T-helper 22 cell (primary cell): ENCODE results near the gene MESD.

Experiments used
- DNase-seq: peaks from one replicate; pipeline ENCODE4 v3.0.0-alpha.2; 2020; ENCODE audit warnings: low read depth

The MESD gene

DNA sequence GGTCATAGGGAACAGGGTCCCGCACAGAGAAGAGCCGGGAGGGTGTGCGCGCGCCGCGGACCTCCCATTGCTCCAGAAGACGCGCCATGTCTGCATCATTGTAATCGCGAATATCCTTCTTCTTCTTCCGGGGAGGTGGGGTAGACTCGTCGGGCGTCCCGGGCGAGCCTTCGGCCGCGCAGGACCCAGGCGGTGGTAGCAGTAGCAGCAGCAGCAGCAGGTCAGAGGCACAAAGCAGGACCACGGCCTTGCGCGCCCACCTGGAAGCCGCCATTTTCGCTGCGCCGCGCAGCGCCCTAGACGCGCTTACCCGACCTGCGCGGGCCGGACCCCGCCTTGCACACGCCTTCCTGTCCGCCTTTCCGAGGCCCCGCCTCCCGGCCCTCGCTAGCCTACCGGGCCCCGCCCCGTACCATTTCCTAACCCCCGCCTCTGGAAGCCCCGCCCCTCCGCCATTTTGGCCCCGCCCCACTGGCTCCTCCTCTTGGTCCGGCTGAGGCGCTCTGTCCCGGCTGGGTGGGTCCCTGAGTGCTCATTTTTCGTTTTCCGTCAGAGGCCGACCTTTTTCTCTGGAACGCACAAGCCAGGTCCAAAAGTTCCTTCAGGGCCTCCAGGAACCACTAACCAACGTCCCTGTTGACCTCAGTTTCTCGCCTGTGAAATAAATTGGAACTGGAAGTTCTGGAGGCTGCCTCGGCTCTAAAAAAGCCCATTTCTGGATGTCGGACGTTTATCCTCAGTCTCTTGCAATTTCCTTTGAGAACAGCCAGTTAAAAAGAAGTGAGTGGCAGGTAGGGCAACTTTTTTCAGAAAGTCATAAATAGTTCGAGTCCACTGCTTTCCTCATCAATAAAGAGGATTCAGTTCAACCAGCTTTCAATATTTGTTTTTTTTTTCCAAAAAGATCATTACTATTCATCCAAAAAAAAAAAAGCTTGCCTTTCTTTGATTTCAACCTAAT lies at the start of gene MESD:
TSS of gene MESD (minus strand) at position 302 of the 961 bp plus-strand sequence. CDS start at position 274, 28 bp downstream.
- DNase-seq, result peak; percentile 91

DNA sequence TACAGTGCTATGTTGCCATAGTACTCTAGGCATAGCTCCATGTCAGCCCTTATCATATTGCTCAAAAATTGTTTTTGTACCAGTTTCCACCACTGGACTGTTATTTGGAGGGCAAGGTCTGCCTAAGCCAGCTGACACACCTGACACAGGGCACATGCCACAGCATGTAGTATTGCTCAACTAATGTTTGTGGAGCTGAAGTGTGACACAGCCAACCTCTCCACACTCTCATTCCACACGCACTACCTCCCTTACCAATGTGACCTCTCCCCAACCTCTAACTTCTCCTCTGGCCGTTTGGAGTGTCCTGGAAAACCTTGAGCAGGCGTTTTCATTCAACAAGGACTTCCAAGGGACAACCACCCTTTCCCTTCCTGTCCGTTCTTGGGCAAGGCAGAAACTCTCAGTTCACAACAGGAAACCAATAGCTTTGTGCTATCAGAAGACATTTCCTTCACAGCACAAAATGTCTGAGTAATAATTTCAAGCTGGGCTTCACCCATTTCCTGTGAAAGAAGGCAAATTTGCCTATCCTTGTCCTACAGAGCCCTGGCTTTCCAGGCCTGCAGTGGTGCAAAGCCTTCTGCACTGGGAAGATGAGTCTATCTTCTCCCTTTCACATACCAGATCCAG lies 49.5 kb upstream of the MESD start:
- DNase-seq, result no peak

DNA sequence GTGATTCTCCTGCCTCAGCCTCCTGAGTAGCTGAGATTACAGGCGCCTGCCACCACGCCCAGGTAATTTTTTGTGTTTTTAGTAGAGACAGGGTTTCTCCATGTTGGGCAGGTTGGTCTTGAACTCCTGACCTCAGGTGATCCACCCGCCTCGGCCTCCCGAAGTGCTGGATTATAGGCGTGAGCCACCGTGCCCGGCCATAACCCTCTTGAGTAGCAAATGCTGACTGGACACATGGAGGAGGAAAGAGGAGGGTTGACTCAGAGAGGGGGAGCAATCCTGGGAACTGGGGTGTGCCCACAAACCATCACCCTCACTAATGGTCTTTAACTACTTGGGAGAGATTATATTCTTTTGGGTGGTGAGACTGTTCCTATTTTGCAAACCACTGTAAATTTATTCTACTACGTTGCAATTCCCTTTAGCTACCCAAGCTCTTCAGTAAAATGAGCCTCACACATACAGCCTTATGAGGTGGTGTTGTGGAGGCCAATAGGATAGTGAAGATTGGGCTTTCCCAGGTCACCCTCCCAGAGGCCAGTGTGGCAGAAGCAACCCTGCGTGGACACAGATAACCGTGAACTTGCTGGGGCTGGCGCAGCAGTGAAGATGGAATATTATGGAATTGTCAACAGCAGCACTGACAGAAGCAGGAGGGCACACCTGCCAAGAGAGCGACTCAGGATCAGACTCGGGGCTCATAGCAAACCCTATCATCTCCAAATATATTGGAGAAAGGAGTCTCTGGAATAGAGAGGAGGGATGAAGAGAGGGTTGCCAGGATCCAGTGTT lies 48.5 kb upstream of the MESD start:
- no peak for DNase-seq

DNA sequence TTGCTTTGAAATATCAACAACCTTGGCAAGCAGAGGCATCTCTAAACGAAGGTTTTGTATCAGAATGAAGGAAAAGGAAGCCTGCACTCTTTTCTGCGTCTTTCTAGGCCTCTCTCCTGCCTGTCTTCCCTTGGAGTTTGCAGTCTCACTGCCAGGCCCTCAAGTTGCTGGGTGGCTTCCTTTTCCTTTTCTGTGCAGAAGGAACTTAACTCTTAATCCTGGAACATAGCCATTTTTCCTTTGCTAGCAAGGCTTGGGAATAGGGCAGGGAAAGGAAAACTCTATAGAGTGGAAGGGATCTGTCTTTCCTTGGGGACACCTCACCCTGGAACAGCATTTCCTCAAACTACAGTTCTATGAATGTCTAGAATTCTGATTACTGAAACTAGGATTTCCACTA lies 43.9 kb upstream of the MESD start:
- DNase-seq, result no peak

DNA sequence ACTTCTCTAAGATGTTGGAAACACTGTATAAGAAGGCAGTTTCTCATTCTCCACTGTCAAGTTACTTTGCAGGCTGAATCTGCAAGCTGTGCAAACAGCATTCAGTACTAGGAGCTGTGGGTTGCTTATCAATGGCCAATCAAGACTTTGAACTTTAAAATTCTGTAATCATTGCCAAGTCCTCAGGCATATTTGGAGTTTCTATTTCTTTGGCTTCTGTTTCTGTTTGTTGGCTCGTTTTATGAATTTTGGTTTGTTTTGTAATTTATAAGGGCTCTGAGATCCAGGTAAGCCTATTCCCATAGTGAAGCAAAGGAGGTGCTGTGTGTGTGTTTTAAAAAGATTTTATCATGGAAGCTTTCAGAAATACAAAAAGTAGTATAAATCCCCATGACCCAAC lies 43.2 kb upstream of the MESD start:
- DNase-seq, result no peak

DNA sequence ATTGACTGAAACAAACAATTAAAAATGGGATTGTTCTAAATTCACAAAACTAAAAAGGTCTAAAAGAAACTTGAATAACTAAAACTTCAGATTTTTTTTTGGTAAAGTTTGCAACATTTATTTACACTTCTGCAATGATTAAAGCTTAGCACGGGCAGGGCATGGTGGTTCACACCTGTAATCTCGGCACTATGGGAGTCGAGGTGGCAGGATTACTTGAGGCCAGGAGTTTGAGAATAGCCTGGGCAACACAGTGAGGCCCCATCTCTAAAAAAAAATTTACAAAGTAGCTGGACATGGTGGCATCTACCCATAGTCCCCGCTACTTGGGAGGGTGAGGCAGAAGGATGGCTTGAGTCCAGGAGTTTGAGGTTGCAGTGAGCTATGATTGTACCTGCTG lies 42.7 kb upstream of the MESD start:
- DNase-seq, result no peak

DNA sequence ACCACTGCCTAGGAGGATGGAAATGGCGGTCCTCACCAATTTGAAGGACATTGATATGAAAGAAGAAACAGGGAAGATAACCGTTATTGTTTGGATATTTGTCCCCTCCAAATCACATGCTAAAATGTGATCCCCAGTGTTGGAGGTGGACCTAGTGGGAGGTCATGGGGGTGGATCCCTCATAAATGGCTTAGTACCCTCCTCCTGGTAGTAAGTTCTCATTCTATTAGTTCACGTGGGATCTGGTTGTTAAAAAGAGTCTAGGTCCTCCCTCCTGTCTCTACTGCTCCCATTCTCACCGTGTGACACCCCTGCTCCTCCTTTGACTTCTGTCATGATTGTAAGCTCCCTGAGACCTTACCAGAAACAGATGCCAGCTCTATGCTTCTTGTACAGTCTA lies 41.6 kb upstream of the MESD start:
- no peak for DNase-seq

DNA sequence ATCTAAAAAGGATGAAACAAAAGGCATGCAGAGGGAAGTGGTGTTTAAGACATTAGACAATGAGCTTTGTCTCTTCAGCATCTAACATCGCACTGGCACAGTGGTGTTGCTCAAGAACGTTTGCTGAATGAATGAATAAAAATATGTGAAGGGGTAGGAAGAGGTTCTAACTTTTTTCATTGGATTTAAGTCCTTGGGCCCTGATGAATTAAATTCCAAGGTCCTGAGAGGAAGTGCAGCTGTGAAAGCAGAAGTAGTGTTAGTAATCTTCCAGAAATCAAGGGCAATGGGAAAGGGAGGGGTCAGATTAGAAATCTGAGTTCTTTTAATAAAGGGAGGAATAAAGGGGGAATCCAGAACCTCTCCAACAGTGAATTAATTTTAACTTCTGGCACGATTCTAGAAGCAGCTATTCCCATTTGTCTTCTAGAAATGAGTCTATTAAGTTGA lies 40.7 kb upstream of the MESD start:
- no peak for DNase-seq

DNA sequence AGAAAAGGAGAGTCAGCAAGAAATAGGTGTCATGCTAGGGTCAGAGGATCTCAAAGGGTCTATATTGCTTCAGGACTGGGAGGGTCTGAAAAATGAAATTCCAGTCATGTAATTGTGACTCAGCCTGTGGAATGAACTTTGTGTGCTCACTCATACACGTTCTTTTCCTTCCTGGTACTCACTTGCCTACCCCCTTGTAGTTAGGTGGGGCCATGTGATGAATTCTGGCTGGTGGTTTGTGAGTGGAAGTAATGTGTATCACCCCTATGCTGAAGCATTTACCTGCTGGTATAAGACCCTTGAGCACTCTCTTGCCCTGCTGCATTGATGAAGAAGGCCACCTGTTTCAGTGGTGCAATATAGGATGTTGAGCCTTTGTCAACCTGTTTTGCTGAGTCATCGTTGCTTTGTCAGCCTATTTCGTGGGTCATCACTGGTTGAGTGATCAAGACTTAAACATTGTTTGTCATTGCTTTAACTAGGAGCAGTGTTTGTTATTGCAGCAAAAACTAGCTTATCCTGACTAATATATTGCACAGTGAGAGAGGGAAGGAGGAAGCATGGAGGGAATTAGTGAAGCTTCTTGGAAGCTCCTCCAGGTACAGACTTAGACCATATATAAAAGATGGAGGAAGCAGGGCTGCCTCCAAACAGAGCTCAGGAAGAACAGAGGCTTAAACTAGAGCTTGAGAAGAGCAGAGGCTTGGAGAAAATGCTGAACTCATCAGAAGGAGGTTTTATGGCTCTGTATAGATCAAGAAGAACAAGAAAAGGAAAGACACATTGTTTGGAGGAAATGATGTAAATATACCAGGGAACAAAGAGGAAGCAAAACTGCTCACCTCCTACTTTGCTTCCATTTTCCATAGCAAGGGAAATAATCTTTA lies 40.0 kb upstream of the MESD start:
- no peak for DNase-seq

DNA sequence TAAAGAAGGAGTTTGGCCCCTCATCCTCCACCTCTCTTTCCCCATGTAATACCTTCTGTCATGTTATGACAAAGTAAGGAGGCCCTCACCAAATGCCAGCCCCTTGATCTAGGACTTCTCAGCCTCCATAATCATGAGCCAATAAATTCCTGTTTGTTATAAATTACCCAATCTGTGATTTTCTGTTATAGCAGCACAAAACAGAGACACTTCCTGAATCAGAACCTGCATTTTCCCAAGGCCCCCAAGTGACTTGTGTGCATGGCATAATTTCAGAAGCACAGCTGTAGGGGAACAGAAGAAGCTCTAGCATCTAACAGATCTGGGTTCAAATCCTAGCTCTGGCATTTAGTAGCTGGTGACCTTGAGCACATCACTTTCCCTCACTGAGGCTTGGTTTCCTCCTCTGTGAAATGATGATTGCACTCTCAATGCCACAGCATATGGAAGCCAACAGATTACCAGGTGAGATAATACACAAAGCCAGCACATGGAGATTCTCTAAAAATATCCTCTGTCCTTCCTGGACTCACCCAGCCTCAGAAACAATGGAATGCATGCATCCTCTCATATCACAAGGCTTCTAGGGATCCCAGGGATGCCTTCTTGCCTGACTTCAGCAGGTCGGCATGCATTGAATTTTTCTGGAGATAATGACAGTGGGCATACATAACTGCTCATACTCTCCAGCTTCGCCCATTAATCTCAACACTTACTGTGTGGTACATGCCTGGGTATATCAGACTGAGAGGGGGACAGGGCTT lies 37.4 kb upstream of the MESD start:
- DNase-seq, result no peak

DNA sequence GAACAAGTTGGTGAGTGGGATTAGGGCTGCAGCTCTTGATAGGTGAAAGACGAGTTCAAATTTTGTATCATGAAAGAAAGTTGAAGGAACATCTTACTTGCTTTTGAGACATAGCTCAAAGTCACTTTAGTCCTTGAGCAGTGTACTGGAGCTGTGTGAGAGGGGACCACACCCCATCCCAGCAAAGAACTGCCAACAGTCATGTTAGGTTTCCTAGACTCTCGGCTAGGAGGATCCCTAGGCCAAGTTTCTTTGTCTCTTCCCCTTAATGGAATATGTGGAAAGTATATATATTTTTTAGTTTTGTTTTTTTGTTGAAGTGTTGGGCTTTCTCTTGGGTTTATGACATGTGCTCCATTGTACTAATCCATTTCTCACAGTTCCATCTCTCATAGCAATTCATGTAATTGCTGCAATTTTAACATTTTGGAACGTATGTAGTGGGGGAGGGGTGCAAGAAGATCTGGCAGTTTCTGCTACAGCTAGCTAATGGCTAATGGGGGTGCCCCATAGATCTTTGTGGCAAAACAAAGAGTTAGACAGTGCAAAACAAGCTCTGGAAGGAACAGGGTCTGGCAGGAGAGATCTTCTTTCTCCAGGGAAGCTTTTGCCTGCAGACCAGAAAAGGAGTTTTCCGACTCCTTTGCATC lies 36.2 kb upstream of the MESD start:
- no peak for DNase-seq

DNA sequence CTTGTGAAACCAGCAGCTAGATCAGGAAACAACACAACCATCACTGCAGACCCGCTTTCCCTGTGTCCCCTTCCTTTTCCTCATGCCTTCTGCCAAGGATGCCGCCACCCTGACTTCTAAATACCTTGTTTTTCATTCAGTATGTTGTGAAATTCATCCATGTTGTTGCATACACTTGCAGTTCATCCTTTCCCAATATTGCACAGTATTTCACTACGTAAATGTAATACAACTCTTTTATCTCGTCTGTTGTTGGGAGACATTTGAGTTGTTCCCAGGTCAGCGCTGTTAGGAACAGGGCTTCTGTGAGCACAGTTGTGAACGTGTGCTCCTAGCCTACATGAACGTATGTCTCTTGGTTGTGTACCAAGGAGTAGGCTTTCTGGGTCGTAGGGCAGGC lies 35.3 kb upstream of the MESD start:
- no peak for DNase-seq

DNA sequence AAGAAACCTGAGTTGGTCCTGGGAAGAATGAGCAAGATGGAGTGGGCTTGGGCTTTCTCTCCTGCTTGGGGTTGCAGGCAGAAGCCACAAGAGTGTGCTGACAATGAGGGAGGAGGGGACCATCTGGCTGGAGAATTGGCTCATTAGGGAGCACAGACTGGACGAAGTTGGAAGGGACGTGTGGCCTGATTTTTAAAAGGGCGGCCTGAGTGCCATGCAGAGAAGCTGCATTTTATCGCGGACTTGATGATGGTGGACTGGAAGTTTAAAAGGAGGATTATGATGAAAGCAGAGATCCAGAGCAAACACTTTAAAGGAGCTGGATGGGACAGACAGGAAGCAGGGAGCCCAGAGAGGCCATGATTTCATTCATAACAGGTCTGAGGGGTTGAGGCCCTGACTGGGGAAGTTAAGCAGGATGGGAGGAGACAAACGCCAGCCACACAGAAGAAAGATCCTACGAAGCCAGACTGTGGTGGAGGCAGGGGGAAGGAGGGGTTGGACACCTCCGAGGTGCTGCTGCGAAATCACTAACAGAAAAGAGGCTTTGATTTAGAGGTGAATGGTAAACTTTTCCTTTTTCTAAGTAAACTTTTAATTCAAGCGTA lies 34.8 kb upstream of the MESD start:
- DNase-seq, result no peak

DNA sequence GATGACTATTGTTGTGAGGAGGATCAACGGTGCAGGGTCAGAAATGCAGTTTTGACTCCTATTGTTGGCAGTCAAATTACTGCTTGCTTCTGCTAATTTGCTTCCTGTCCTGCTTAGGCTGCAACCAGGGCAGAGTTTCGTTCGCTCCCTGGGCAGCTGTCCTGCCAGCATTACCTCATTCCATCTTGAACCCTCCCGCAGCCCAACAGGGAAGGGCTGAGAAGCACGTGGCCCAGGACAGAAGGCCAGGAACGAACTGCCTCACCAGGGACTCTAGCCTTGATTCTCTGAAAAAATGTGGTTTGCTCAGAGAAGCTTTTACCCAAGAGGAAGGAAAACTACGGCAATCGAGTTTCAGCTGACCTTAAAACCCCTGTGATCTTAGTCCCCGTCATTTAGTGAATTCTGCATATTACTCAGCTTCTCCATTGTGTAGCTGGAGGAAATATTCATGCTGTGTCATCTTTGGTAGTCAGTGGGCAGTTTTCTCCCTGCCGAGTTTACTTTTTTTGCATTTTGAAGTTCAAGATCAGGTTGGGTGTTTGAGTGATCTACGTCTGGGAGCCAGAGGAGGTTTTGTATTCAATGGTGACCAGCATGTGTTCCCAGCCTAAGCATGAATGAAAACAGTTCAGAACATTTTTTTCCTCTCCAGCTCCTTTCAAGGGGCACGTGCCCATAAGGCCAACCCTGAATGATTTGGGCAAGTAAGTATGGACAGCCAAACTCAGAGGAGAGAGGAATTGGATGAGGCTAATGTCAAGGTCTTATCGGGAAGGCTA lies 34.1 kb upstream of the MESD start:
- DNase-seq, result no peak

DNA sequence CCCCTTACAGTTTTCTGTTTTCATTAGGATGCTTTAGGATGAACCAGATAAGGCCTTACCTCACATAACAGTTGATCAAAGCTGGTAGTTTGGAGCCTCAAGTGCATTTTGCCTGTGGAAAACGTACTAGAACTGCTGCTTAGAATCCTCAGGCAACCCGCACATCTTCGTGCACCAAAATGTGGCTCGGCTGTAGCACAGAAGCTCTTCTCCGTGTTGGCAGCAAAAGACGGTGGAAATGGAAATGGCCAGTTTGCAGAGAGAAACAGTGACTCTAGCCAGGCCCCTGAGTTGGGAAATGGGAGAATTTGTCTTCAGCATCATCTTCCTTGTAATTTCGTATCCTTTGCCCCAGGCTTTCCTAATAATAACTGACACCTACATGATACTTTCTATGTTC lies 31.7 kb upstream of the MESD start:
- no peak for DNase-seq

DNA sequence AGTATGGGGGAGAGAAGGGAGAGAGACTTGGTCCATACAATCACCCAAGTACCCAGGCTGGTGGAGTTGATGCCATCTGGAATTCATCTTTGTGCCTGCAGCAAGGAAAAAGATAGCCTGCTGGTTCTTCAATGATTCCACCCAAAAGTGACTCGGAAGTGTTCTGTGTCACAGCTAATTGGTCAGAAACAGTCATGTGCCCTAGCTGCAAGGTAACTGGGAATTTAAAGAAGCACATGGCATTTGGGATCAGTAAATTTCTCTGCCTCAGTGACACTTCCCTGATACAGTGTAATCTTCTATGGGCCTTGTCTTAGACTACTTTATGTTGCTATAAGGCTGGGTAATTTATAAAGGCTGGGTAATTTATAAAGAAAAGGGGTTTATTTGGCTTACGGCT lies 28.6 kb upstream of the MESD start:
- no peak for DNase-seq

DNA sequence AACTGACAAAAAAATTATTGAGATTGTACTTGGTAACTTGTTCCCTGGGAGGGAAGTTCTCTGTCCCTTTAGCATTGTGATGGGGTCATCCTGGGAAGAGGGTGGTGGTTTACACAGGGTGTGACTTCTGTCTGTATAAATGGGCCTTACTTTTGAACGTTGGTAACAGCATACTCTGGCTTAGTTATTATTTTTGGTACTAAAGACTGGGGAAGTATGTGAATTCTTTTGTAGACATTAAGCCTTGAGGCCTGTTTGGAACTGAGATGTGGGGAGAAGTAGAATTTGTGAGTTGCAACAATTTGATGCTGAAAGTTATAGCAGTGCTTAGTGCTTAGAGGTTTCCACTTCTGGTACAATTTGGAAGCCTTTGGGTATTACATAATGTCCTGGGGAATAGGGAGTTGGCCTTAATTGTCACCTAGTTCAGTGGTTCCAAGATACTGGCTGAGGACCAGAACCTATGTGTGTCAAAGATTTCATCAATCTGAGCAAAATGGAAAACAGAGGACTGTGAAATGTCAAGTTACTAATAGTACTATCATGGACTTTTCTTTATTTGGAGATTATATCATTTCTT lies 27.0 kb upstream of the MESD start:
- DNase-seq, result no peak

DNA sequence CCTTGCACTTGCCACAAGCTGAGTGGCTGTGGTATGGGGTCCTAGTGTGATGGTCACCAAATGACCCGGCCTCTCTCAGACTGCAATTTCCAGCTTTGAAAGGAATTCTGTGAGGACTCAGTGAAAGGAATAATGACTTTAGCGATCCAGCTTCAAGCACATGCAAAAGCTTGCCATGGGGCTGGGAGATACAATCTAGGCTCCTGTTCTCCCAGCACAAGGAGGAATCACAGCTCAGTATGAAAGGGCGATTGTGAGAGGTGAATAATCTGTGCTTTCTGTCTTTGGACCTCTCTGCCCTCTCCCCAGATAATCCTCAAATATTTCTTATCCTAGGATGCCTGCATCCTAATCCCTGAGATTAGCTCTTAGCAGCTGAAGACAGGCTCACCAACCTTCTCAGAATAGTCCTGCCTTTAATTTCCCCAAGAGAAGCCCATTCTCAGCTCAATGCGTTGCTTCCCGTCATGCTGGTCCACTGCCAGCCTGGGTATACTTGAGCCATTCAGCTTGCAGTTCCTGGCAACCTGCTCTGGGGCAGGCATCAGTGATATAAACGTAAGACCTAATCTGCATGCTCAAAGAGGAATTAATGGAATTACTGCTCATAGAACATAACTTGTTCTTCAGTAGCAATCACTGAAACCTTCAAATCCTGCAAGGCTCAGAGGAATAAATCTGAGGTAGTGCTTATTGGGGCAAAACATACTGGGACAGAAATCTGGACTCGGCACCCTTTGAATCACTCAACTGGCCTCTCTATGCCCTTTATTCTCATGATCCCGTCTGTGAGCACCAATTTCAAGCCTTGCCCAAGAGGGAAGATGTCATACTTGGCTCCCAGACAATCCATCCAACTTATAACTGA lies 26.2 kb upstream of the MESD start:
- DNase-seq, result no peak
